Activated CD8-positive, alpha-beta memory T cell treated with anti-CD3 and anti-CD28 coated beads for 36 hours (primary cell): ENCODE measurements around the gene TOR1AIP1. TPM values are rescaled to one million over a fixed set of nuclear protein-coding genes. Genes with fewer than 3 reads are reported as not detected.
"Not testable (repeated sequence)": the region's sequence is repeated elsewhere in the genome, so short reads cannot be mapped to it uniquely, and the experiment has no call there.

Experiments used
- CTCF ChIA-PET: fragments of 350-600 bp; sonication (Branson Sonifier 250); formaldehyde crosslinking; loops from one replicate; lab custom pipeline; 2021; ENCODE audit warnings: antibody characterized with exemption; lab: Charles Lee
- POLR2A ChIA-PET: fragments of 350-600 bp; sonication (Branson Sonifier 250); formaldehyde crosslinking; loops from one replicate; lab custom pipeline; 2021; ENCODE audit warnings: antibody characterized with exemption; lab: Charles Lee
- total RNA-seq, 2 experiments: library from RNA; stranded (reverse); gene quantifications; one replicate each; pipeline ENCODE4 v1.2.3, GENCODE V29; 2021

Gene TOR1AIP1, protein sequence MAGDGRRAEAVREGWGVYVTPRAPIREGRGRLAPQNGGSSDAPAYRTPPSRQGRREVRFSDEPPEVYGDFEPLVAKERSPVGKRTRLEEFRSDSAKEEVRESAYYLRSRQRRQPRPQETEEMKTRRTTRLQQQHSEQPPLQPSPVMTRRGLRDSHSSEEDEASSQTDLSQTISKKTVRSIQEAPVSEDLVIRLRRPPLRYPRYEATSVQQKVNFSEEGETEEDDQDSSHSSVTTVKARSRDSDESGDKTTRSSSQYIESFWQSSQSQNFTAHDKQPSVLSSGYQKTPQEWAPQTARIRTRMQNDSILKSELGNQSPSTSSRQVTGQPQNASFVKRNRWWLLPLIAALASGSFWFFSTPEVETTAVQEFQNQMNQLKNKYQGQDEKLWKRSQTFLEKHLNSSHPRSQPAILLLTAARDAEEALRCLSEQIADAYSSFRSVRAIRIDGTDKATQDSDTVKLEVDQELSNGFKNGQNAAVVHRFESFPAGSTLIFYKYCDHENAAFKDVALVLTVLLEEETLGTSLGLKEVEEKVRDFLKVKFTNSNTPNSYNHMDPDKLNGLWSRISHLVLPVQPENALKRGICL
- total RNA-seq = 10 to 100 TPM; 49.8 to 55.4 TPM

DNA sequence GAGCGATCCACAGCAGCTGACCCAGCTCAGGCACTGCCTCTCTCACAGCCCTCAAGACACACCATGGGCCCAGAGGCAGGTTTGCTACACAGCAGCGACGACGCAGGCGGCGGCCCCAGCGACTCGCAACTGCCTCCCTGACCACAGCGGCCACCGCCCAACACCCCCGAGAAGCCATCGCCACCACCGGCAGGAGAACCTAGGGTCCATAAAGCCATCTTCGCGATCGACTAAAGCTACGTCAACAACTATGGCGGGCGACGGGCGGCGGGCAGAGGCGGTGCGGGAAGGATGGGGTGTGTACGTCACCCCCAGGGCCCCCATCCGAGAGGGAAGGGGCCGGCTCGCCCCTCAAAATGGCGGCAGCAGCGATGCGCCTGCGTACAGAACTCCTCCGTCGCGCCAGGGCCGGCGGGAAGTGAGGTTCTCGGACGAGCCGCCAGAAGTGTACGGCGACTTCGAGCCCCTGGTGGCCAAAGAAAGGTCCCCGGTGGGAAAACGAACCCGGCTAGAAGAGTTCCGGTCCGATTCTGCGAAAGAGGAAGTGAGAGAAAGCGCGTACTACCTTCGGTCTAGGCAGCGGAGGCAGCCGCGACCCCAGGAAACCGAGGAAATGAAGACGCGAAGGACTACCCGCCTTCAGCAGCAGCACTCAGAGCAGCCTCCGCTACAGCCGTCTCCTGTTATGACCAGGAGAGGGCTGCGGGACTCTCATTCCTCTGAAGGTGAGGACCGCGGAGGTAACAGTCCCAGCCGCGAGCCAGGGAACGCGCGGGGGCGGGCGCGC is at the start of gene TOR1AIP1:
TSS of gene TOR1AIP1 (plus strand) at position 33 of the 787 bp plus-strand sequence. CDS start at position 251, 218 bp downstream.
- ChIA-PET POLR2A (interaction anchor here (0.6 to 1.1 kb wide), 3 partner anchors 15 to 68 kb away, joined by 3 to 5 read pairs (median 5); no protein-coding TSS in a partner anchor), CTCF (interaction anchor here (0.8 kb wide), 1 partner anchor 68 kb away, joined by 4 read pairs; no protein-coding TSS in a partner anchor)

DNA sequence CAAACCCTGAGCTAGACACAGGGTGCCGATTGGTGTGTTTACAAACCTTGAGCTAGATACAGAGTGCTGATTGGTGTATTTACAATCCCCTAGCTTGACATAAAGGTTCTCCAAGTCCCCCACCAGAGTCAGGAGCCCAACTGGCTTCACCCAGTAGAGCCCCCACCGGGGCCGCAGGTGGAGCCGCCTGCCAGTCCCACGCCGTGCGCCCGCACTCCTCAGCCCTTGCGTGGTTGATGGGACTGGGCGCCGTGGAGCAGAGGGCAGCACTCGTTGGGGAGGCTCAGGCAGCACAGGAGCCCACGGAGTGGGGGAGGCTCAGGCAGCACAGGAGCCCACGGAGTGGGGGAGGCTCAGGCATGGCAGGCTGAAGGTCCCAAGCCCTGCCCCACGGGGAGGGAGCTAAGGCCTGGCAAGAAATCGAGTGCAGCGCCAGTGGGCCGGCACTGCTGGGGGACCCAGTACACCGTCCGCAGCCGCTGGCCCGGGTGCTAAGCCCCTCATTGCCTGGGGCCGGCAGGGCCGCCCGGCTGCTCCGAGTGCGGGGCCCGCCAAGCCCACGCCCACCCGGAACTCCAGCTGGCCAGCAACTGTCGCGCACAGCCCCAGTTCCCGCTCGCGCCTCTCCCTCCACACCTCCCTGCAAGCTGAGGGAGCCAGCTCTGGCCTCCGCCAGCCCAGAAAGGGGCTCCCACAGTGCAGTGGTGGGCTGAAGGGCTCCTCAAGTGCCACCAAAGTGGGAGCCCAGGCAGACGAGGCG is 45.2 kb upstream of the TOR1AIP1 start:
- CTCF ChIA-PET = interaction anchor here (1.0 kb wide), 1 partner anchor 9 kb away, joined by 3 read pairs; no protein-coding TSS in a partner anchor
- POLR2A ChIA-PET = not testable (repeated sequence)

DNA sequence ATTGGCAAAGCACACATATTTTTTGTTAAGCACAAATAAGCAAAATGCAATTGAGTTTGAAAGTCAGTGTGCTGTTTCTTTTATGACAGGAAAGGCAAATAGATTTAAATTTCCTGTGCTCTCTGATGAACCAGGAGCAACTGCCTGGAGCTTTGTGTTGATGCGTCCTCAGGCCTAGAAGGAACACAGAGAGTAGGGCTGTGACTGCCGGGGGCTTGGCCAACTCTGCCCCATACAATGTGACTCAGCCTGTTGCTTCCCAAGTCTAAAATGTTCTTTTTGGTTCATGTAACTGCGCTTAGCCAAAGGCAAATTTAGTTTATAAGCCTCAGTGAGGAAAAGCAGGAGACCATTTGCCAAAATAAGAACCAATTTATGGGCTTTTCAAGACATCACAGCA is 42.0 kb upstream of the TOR1AIP1 start:
- CTCF ChIA-PET = interaction anchor here (1.5 kb wide), 1 partner anchor 25 kb away, joined by 3 read pairs; no protein-coding TSS in a partner anchor
- POLR2A ChIA-PET = no interaction called here

DNA sequence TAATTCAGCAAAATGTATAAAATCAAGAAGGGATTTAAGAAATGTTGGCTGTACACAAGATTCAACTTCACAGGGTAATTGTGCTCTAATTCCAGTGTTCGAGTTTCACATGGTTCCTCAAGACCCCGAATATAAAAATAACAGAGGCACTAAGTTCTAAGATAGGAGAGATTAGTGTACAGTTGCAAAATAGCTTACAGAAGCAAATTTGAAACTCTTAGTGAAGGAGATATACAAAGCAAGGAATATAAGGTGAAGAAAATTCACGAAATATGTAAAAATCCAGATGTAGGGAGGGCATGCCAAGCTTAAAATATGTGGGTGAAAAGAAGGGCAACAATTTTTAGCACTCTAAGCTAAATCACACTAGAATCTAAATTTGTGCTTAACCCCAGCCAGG is 33.9 kb upstream of the TOR1AIP1 start:
- CTCF ChIA-PET = no interaction called here
- POLR2A ChIA-PET = no interaction called here

DNA sequence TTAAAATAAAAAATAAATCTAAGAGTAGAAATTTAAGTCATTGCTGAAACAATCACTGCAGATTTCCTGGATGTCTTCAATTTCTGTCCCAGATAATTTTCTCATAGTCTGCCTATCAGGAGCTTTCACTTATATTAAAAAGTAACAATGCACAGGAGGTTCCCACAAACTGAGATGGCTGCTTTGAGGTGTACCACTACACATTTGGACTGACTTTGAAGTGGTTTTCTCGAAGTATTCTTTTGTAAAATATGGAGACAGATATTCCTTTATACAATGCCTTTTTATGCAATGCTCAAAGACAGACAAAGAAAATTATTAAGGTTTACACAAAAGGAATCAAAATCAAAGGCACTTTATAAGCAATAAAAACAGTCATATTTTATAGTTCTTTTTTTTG is 29.0 kb upstream of the TOR1AIP1 start:
- CTCF ChIA-PET = interaction anchor here (0.6 kb wide), 1 partner anchor 18 kb away, joined by 4 read pairs; no protein-coding TSS in a partner anchor
- POLR2A ChIA-PET = no interaction called here

DNA sequence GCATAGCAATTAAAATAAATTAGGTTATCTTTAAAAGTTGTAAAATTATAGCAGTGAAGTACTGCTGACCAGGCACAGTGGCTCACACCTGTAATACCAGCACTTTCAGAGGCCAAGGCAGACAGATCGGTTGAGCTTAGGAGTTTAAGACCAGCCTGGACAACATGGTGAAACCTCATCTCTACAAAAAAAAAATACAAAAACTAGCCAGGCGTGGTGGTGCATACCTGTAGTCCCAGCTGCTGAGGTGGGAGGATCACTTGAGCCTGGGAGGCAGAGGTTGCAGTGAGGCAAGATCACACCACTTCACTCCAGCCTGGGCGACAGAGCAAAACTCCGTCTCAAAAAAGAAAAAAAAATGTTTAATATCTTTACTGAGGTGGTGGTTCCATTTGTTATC is 26.3 kb upstream of the TOR1AIP1 start:
- POLR2A ChIA-PET, CTCF ChIA-PET: not testable (repeated sequence)

DNA sequence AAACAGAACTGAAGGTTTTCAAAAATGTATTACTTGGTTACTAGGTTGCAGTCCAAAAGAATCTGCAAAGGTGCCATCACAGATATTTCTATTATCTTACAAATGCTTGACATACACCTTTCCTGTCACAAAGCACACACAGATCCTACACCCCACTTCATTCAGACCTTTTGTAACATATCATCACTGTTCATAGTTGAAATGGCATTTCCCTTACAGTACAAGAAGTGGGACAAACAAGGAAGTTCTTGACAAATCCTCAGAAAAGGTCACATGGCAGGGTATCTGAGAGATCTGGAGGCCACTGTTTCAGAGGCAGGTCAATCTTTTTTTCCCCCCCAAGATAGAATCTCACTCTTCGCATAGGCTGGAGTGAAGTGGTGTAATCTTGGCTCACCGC is 25.8 kb upstream of the TOR1AIP1 start:
- POLR2A ChIA-PET = no interaction called here
- CTCF ChIA-PET = interaction anchor here (0.5 kb wide), 1 partner anchor 665 kb away, joined by 4 read pairs; no protein-coding TSS in a partner anchor

DNA sequence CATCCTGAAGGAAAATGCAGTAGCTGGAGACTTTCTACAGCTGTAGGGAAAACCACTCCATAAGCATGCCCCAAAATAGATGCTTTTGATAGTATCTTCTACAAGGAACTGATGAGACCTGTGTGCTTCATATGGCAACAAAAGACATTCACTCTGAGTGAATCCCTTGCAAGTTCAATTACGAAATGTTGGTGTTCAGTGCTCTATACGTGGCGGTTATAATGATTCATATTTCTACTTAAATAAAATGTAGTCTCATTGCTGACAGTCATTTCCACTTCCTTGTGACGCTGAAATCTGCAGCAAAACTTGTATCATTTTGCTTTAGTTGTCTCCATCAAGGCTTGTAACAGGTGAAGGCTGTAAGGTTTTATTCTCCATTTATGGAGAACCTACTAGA is 25.1 kb upstream of the TOR1AIP1 start:
- POLR2A ChIA-PET = no interaction called here
- CTCF ChIA-PET = interaction anchor here (0.5 kb wide), 1 partner anchor 666 kb away, joined by 4 read pairs; no protein-coding TSS in a partner anchor

DNA sequence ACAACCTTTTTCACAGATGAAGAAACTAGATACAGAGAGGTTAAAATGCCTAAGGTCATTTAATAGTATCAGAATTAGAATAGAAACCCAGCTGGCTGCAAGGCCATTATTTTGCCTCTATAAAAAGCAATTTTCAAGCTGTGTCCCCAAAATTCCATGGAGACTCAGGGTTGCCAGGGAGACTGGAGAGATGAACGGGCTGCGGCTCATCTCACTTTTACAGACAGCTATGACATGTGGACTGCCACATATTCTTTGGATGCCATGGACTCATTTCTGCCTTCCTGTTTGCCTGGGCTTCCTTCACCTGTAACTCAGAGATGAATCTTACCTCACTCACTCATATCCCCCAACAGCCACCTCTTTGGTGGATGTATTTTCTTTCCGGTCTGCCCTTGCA is 21.4 kb upstream of the TOR1AIP1 start:
- POLR2A ChIA-PET = no interaction called here
- CTCF ChIA-PET = interaction anchor here (0.6 kb wide), 1 partner anchor 181 kb away, joined by 3 read pairs; no protein-coding TSS in a partner anchor

DNA sequence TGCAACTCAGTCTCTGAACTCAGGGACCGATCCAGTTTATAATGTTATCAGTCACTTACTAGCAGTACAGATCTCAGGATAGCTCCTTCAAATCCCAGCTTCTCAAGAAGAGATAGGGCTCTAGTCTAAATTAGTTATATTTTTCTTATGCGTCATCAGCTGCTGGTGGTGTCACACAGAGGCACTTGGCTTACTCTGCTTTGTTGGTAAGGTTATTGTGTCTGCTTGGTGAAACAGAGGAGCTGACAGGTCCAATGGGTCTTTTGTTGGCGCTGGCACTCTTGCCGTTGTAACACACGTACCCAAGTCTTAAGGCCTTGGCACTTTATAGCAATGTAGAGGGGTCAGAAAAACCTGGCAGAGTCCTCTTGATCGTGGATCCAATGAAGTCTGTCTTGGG is 16.7 kb upstream of the TOR1AIP1 start:
- POLR2A ChIA-PET = no interaction called here
- CTCF ChIA-PET = interaction anchor here (0.8 to 1.4 kb wide), 2 partner anchors 50 to 314 kb away, joined by 3 read pairs; no protein-coding TSS in a partner anchor

DNA sequence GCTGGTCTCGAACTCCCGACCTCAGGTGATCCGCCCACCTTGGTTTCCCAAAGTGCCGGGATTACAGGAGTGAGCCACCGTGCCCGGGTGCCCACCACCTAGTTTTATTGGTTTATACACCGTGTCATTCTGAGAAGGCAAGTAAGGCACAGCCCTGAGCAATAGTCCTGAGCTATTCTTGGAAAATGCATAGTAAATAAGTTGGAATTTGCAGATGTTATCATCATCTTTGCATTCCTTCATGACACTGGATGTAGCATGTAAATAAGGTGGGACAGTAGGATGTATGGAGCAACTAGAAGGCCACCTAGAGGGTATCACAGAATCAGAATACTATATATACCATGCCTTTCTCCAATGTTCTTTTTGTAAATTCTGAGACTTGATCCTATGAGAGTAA is 15.5 kb upstream of the TOR1AIP1 start:
- ChIA-PET POLR2A (no interaction called here), CTCF (interaction anchor here (0.5 to 1.5 kb wide), 3 partner anchors 17 to 312 kb away, joined by 3 to 7 read pairs (median 4); no protein-coding TSS in a partner anchor)

DNA sequence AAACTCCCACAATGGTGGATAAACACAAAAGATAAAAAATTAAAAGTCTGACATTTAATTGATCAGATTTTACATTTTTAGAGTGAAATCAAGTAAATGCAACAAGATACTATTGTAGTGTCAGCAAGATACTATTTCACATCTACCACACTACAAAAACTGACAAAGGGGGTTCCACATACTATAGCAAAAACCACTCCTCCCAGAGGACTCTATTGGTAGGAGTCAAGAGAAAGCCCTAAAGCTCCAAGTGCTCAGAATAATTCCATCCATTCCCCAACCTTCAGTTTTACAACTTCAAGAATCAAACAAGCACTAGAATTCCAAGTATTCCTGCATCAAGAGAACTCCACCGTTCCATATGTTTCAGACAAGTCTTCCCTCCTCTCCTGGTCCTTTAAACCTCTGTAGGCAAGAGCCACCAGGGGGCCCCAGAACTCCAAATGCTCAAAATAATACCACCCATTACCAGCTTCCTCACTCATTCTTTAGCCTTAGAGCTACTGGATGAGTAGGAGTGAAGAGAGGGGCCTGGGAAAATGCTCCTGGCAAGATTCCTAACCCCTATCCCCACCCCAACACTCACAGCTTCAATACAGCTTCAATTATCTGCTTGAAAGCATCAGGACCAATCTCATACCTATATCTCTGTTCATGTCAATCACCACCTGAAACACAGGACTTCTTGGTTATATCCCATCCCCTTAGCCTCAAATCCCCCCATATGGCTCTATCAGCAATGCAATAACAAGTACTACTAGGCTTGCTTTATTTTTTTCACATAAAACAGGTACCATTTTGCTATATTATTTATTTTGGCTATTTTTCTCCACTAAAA is 14.4 kb upstream of the TOR1AIP1 start:
- ChIA-PET POLR2A (interaction anchor here (0.8 kb wide), 1 partner anchor 372 kb away, joined by 3 read pairs; no protein-coding TSS in a partner anchor), CTCF (interaction anchor here (1.1 to 1.5 kb wide), 3 partner anchors 18 to 313 kb away, joined by 3 to 7 read pairs (median 4); no protein-coding TSS in a partner anchor)

DNA sequence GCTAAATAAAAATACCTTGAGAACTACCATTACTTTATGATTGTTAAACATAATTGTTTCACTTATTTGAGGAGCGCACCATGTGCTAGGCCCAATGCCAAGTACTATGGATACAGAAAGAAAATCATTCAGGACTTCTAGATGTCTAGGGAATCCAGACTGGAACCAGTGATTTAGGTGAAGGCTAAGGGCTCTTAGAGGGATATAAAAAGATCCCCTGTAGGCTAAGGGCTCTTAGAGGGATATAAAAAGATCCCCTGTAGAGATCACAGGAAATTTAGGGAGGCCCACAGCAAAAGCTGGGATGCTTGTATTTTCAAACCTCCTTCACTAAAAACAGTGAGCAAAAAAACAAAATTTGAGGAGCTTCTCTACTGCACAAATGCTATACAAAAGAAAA is 11.2 kb upstream of the TOR1AIP1 start:
- CTCF ChIA-PET = interaction anchor here (1.6 kb wide), 1 partner anchor 56 kb away, joined by 3 read pairs; no protein-coding TSS in a partner anchor
- POLR2A ChIA-PET = no interaction called here

DNA sequence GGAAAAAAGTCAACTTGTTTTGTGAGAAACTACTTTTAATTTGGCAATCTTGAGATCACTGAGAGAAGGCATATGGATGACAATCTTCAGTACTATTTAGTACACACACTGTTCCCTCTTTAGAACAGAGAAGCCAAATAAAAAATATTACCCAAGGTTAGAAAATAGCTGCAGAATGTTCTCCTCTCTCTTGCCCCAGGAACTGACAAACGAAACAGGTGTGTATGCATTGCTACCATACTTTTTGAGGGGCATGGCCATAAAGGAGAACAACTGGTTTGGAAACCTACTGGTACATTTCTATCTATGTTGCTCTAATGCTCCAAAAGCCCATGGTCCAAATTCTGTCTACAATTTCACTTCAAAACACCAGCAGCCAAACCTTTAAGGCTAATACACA is 10.1 kb upstream of the TOR1AIP1 start:
- ChIA-PET CTCF (interaction anchor here (0.6 kb wide), 1 partner anchor 176 kb away, joined by 4 read pairs; no protein-coding TSS in a partner anchor), POLR2A (no interaction called here)

DNA sequence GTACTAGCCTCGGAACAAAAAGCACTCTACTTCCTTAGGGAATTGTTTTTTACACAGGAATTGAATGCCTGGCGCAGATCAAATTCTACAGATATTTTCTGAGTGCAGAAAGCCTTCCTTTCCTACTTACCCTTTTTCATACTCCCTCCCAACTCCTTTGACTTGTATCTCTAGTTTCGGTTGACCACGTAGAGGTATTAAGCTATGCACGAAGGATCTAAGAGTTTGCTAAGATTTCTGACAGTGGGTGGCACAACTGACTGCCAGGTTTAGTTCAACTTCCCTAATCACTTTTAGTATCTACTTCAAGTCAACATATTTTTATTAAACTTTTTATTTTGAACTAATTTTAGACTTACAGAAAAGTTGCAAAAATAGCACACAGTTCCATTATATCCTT is 9.5 kb upstream of the TOR1AIP1 start:
- POLR2A ChIA-PET = no interaction called here
- CTCF ChIA-PET = no interaction called here

DNA sequence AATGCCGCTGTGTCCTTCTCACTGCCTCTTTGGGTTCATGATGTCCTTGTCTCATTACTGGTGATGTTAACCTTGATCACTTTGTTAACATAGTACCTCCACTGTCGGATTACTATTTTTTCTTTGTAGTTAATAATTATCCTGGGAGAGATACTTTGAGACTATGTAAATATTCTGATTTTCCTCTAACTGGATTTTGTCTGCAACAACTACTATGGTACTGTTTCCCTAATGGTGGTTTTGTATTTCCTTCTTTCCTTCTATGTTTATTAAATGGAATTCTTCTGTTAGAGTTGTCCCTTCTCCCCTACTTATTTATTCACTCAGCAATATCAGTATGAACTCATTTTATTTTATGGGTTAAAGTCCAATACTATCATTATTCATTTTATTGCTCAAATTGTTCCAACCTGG is 8.6 kb upstream of the TOR1AIP1 start:
- ChIA-PET CTCF (no interaction called here), POLR2A (no interaction called here)

DNA sequence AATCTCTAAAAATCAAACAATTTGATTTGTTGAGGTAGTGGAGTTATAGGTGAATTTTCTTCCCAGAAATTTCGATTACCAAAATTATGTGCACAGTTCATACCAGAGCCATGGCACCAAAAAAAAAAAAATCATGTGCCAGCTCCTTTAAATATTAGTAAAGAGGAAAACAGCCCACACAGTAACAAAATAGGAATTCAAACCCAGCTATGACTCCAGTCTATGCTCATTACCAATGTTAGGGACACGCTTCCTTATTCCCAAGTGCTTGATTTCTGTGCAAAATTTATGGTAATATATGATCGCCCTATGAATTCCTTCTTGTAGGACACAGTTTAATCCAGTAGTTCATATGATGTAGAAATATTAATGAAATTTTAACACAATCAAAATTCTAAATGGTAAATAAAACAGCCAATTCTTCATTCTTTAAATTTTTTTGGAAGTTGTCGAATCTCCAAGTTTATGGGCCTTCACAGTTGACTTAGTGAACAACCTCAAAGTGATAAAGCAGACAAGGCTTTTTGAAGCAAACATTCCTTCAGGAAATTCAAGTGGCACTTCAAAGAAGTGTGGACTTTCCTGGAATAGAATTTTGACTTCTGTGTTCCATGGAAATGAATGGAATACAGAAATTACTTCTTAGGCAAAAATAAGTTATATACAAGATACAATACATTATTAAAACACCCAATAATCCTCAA is 6.3 kb upstream of the TOR1AIP1 start:
- POLR2A ChIA-PET = no interaction called here
- CTCF ChIA-PET = no interaction called here
